ENCODE data around the gene EMC7. TPM values are rescaled to one million over a fixed set of nuclear protein-coding genes. Genes with fewer than 3 reads are reported as not detected.

EMC7 gene
- total and polyA plus RNA-seq, 8 donors: 47.1 to 87.5 (median 56.0) TPM

DNA sequence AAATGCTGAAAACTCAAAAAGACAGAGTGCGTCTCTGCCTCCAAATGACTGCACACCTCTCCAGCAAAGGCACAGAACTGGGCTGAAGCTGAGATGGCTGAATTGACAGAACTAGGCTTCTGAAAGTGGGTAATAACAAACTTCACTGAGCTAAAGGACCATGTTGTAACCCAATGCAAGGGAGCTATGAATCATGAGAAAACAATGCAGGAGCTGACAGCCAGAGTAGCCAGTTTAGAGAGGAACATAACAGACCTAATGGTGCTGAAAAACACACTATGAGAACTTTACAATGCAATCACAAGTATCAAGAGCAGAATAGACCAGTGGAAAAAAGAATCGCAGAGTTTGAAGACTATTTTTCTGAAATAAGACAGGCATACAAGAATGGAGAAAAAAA is 52.5 kb downstream of the EMC7 start:
- Histone ChIP-seq H3K9me3 (peaks cover 0 to 27% of the 10 kb centered on the region in 2 donors), H3K4me1 (no peaks in the 10 kb centered on the region), H3K27ac (no peak overlapping the region), H3K36me3 (no peaks in the 10 kb centered on the region), H3K4me3 (no peak overlapping the region), H3K27me3 (no peaks in the 10 kb centered on the region)
- TF ChIP-seq CTCF (IDR thresholded peaks at IDR 0.05): no peak
- DNase-seq: no peak
- no peak for ATAC-seq
- intact Hi-C loops (cut with DNase I): no loop called here

GRCh38 chr15:34047893-34048775 is 53.5 kb downstream of the EMC7 start:
- intact Hi-C loops (cut with DNase I): no loop called here
- peak overlapping the region in 1 of 2 donors; percentile 39 for H3K27ac ChIP-seq
- H3K4me3 ChIP-seq: no peak overlapping the region
- H3K36me3 ChIP-seq: no peaks in the 10 kb centered on the region
- ATAC-seq (peak; percentile 62), DNase-seq (peak in 1 of 4 donors; percentile 54)
- H3K9me3 ChIP-seq: peaks cover 0 to 27% of the 10 kb centered on the region in 2 donors
- no peaks in the 10 kb centered on the region for H3K4me1 ChIP-seq
- TF ChIP-seq CTCF (IDR thresholded peaks at IDR 0.05): no peak
- H3K27me3 ChIP-seq: no peaks in the 10 kb centered on the region

- ATAC-seq: no peak
- no peak for DNase-seq
- intact Hi-C loops (cut with DNase I): no loop called here
Observed at GRCh38 chr15:34046471-34047145, 55.1 kb downstream of the EMC7 start.

GRCh38 chr15:34043813-34044212 is 57.8 kb downstream of the EMC7 start:
- Histone ChIP-seq H3K36me3 (no peaks in the 10 kb centered on the region), H3K27ac (no peak overlapping the region), H3K4me3 (no peak overlapping the region), H3K27me3 (no peaks in the 10 kb centered on the region), H3K9me3 (peaks cover 0 to 2% of the 10 kb centered on the region in 2 donors), H3K4me1 (peaks cover 4 to 9% of the 10 kb centered on the region in 2 donors)
- ATAC-seq (no peak), DNase-seq (no peak)
- intact Hi-C loops (cut with DNase I): no loop called here
- TF ChIP-seq CTCF (IDR thresholded peaks at IDR 0.05): no peak

More at GRCh38 chr15:34046471-34047145, 55.1 kb downstream of the EMC7 start:
- Histone ChIP-seq H3K27me3 (no peaks in the 10 kb centered on the region), H3K4me1 (no peaks in the 10 kb centered on the region), H3K4me3 (no peak overlapping the region), H3K27ac (no peak overlapping the region), H3K9me3 (peaks cover 0 to 24% of the 10 kb centered on the region in 2 donors), H3K36me3 (no peaks in the 10 kb centered on the region)
- TF ChIP-seq CTCF (IDR thresholded peaks at IDR 0.05): no peak

DNA sequence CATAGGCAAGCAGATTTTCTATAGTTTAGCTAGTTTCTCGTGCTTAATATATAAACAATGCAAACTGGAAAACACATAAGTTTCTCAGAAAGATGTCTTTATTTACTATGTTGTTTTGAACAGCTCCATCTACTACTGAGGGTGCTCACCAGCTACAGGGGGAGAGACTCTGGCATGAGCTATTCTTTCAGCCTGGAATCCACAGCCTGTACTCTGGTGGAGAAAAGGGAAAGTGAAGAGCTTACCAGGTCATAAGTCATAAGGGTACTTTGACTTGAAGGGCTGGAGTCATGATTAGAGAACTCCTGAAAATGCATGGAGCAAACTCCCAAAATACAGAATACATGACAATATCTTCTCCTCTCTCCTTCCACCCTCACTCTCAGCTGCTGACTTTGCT is 58.3 kb downstream of the EMC7 start:
- TF ChIP-seq CTCF (IDR thresholded peaks at IDR 0.05): no peak
- Histone ChIP-seq H3K27me3 (no peaks in the 10 kb centered on the region), H3K9me3 (peaks cover 0 to 2% of the 10 kb centered on the region in 2 donors), H3K36me3 (no peaks in the 10 kb centered on the region), H3K4me1 (peaks cover 4 to 9% of the 10 kb centered on the region in 2 donors), H3K4me3 (no peak overlapping the region), H3K27ac (no peak overlapping the region)
- intact Hi-C loops (cut with DNase I): no loop called here
- DNase-seq (no peak), ATAC-seq (no peak)

Measured in left lung (tissue), 10 donors.